ENCODE data around the gene RAB36. TPM values are rescaled to one million over a fixed set of nuclear protein-coding genes. Genes with fewer than 3 reads are reported as not detected.

Gene RAB36
- polyA plus RNA-seq, 1 donor (not counting 4 experiments of a cell fraction or from before 2014, with no cell fraction given), result 1.9 TPM

DNA sequence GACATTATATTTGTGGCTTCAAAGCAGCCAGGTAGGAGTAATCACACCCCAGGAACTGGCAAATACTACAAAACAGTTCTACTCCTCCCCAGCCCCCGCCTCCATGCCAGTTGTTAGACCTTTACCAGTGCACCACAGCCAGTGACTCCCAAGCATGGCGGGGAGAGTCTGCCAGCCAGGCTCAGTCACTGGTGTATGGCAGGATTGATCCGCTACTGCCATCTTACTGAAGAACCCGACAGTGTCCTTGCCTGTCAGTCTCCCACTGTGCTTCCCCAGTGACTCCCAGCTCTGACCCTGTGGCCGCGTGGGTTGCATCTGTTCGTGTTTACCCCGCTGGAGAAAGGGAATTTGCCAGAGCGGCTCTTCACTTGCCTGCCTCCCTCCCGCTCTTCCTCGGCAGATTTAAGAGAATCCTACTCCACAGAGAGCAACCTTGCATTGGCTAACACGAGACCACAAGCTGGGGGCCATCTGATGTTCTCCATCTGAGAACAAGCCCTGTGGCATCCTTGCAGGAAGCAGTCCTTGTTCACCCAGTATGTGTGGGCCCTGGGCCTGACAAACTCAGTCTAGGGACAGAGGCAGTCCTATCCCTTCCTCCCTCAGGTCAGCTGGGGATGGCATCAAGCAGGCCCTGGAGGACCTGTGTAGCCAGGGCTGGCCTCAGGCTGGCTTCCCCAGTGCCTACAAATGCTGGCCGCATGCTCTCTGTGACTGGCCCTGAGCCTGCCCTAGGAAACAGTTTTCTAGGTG lies 41.9 kb upstream of the RAB36 start:
- no peaks in the 10 kb centered on the region for H3K79me2 ChIP-seq (ENCODE audit: control insufficient read depth, insufficient read depth, low read length)
- no peak overlapping the region for H3K27ac ChIP-seq (ENCODE audit: control insufficient read depth, insufficient read depth, low read length)
- no peak overlapping the region for H2AFZ ChIP-seq (ENCODE audit: control insufficient read depth, low read length)
- no peak overlapping the region for H3K9ac ChIP-seq (ENCODE audit: control insufficient read depth, extremely low read depth, insufficient read depth, low read length)
- no peaks in the 10 kb centered on the region for H3K36me3 ChIP-seq (ENCODE audit: control insufficient read depth in 2 of 2, extremely low read depth in 1 of 2, insufficient read depth in 2 of 2, low read length in 2 of 2)
- no peaks in the 10 kb centered on the region for H3K4me1 ChIP-seq (ENCODE audit: control insufficient read depth, extremely low read depth, insufficient read depth, low read length)
- no peak for FAIRE-seq
- no peaks in the 10 kb centered on the region for H4K20me1 ChIP-seq (ENCODE audit: control insufficient read depth, extremely low read depth, insufficient read depth, low read length)
- H3K9me3 ChIP-seq (ENCODE audit: control insufficient read depth, low read depth, low read length), result no peaks in the 10 kb centered on the region
- H3K27me3 ChIP-seq (ENCODE audit: control insufficient read depth, extremely low read depth, insufficient read depth, low read length), result no peaks in the 10 kb centered on the region
- no peak for TF ChIP-seq EZH2 (IDR thresholded peaks at IDR 0.05; ENCODE audit: low read length)
- TF ChIP-seq, protein P1, sequence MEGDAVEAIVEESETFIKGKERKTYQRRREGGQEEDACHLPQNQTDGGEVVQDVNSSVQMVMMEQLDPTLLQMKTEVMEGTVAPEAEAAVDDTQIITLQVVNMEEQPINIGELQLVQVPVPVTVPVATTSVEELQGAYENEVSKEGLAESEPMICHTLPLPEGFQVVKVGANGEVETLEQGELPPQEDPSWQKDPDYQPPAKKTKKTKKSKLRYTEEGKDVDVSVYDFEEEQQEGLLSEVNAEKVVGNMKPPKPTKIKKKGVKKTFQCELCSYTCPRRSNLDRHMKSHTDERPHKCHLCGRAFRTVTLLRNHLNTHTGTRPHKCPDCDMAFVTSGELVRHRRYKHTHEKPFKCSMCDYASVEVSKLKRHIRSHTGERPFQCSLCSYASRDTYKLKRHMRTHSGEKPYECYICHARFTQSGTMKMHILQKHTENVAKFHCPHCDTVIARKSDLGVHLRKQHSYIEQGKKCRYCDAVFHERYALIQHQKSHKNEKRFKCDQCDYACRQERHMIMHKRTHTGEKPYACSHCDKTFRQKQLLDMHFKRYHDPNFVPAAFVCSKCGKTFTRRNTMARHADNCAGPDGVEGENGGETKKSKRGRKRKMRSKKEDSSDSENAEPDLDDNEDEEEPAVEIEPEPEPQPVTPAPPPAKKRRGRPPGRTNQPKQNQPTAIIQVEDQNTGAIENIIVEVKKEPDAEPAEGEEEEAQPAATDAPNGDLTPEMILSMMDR (optimal IDR thresholded peaks at IDR 0.05 in 1 of 3, IDR thresholded peaks at IDR 0.05 in 1 of 3, conservative IDR thresholded peaks at IDR 0.05 in 1 of 3; ENCODE audit: extremely low read depth in 1 of 3, insufficient read depth in 2 of 3, low read length in 3 of 3), result no peak
- H3K9me1 ChIP-seq (ENCODE audit: control insufficient read depth, extremely low read depth, insufficient read depth, low read length), result no peaks in the 10 kb centered on the region
- DNase-seq (ENCODE audit: low read depth, low spot score), result no peak
- H3K4me2 ChIP-seq (ENCODE audit: control insufficient read depth, extremely low read depth, insufficient read depth, low read depth, low read length), result no peak overlapping the region
- no peak overlapping the region for H3K4me3 ChIP-seq (ENCODE audit: control insufficient read depth in 2 of 3, extremely low read depth in 1 of 3, insufficient read depth in 2 of 3, low read depth in 1 of 3, low read length in 3 of 3)
- dilution Hi-C loops (cut with MboI; ENCODE audit: extremely low pct_ligation_motif_present, low sequenced_read_pairs), result no loop called here

DNA sequence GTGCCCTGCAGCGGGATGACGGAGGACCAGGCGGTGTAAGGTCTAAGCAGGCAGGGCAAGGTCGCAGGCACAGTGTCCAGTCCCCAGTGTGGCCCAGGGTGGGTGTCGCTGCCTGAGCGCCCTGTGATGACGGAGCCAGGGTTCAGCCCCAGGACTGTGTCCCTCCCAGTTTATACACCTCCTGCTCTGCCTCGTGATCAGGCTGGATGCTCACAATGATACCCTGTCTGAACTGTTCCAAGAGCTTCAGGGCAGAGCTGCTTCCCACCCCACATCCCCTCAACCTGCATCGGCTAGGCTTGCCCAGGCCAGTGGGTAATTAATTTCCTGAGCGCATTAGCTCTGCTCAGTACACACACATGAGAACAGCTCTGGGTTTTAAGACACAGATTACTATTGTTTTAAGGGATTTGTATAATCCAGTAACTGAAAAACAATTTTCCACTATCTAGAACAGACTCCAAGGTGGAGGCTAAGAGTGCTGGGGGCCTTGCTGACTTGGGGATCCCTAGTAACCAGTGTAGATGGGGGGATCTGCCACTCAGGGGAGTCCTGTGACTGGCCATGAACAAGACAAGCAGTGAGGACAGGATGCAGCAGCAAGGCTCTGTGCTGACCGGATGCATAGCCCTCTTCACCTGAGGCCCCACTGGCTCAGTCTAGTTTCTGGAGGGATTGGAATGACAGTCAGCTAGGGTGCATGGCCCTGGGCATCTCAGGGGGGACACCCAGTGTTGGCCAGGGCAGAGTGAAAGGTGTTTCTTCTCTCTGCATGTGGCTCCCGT lies 40.9 kb upstream of the RAB36 start:
- Histone ChIP-seq H3K4me3 (ENCODE audit: control insufficient read depth in 2 of 3, extremely low read depth in 1 of 3, insufficient read depth in 2 of 3, low read depth in 1 of 3, low read length in 3 of 3) (no peak overlapping the region), H3K4me1 (ENCODE audit: control insufficient read depth, extremely low read depth, insufficient read depth, low read length) (no peaks in the 10 kb centered on the region), H3K27me3 (ENCODE audit: control insufficient read depth, extremely low read depth, insufficient read depth, low read length) (no peaks in the 10 kb centered on the region), H3K36me3 (ENCODE audit: control insufficient read depth in 2 of 2, extremely low read depth in 1 of 2, insufficient read depth in 2 of 2, low read length in 2 of 2) (no peaks in the 10 kb centered on the region), H2AFZ (ENCODE audit: control insufficient read depth, low read length) (no peak overlapping the region), H3K79me2 (ENCODE audit: control insufficient read depth, insufficient read depth, low read length) (no peaks in the 10 kb centered on the region), H3K27ac (ENCODE audit: control insufficient read depth, insufficient read depth, low read length) (no peak overlapping the region), H4K20me1 (ENCODE audit: control insufficient read depth, extremely low read depth, insufficient read depth, low read length) (no peaks in the 10 kb centered on the region), H3K9me3 (ENCODE audit: control insufficient read depth, low read depth, low read length) (no peaks in the 10 kb centered on the region), H3K4me2 (ENCODE audit: control insufficient read depth, extremely low read depth, insufficient read depth, low read depth, low read length) (no peak overlapping the region), H3K9ac (ENCODE audit: control insufficient read depth, extremely low read depth, insufficient read depth, low read length) (no peak overlapping the region), H3K9me1 (ENCODE audit: control insufficient read depth, extremely low read depth, insufficient read depth, low read length) (no peaks in the 10 kb centered on the region)
- TF ChIP-seq, protein P1 (optimal IDR thresholded peaks at IDR 0.05 in 1 of 3, IDR thresholded peaks at IDR 0.05 in 1 of 3, conservative IDR thresholded peaks at IDR 0.05 in 1 of 3; ENCODE audit: extremely low read depth in 1 of 3, insufficient read depth in 2 of 3, low read length in 3 of 3), result no peak
- TF ChIP-seq EZH2 (IDR thresholded peaks at IDR 0.05; ENCODE audit: low read length), result no peak
- FAIRE-seq (no peak), DNase-seq (ENCODE audit: low read depth, low spot score) (no peak)
- dilution Hi-C loops (cut with MboI; ENCODE audit: extremely low pct_ligation_motif_present, low sequenced_read_pairs), result no loop called here

Measured in keratinocyte (primary cell).